CD4-positive, alpha-beta T cell treated with Interleukin-17A for 4 hours (primary cell): ENCODE measurements around the gene CAMTA1.
"Not testable (repeated sequence)": the region's sequence is repeated elsewhere in the genome, so short reads cannot be mapped to it uniquely, and the experiment has no call there.

ENCODE experiments used
- DNase-seq: peaks from one replicate; pipeline ENCODE4 v3.0.0-alpha.2; 2020; ENCODE audit warnings: mixed read lengths

CAMTA1 gene

GRCh38 chr1:7695497-7696117 is 910.4 kb downstream of the CAMTA1 start:
- no peak for DNase-seq

- DNase-seq: no peak
Observed at GRCh38 chr1:7698641-7699040, 913.4 kb downstream of the CAMTA1 start.

- DNase-seq: no peak
Observed at GRCh38 chr1:7702365-7702764, 917.1 kb downstream of the CAMTA1 start.

- peak; percentile 38 for DNase-seq
Observed at GRCh38 chr1:7703321-7704213, 918.3 kb downstream of the CAMTA1 start.

GRCh38 chr1:7704214-7705047 is 919.2 kb downstream of the CAMTA1 start:
- peak; percentile 89 for DNase-seq

- DNase-seq: peak; percentile 64
Observed at GRCh38 chr1:7705048-7705907, 920.0 kb downstream of the CAMTA1 start.

GRCh38 chr1:7705908-7706216 is 920.6 kb downstream of the CAMTA1 start:
- no peak for DNase-seq

- no peak for DNase-seq
Observed at GRCh38 chr1:7707527-7707926, 922.3 kb downstream of the CAMTA1 start.

GRCh38 chr1:7708065-7708464 is 922.8 kb downstream of the CAMTA1 start:
- not testable (repeated sequence) for DNase-seq

- no peak for DNase-seq
Observed at GRCh38 chr1:7710859-7711258, 925.6 kb downstream of the CAMTA1 start.

- DNase-seq: no peak
Observed at GRCh38 chr1:7712731-7713323, 927.6 kb downstream of the CAMTA1 start.

GRCh38 chr1:7716506-7716905 is 931.3 kb downstream of the CAMTA1 start:
- no peak for DNase-seq

- no peak for DNase-seq
Observed at GRCh38 chr1:7717748-7718368, 932.6 kb downstream of the CAMTA1 start.

- DNase-seq: no peak
Observed at GRCh38 chr1:7719468-7720094, 934.3 kb downstream of the CAMTA1 start.

GRCh38 chr1:7721940-7722669 is 936.9 kb downstream of the CAMTA1 start:
- no peak for DNase-seq

- DNase-seq: no peak
Observed at GRCh38 chr1:7722670-7723012, 937.4 kb downstream of the CAMTA1 start.

GRCh38 chr1:7726623-7727022 is 941.4 kb downstream of the CAMTA1 start:
- no peak for DNase-seq

GRCh38 chr1:7727809-7728471 is 942.7 kb downstream of the CAMTA1 start:
- no peak for DNase-seq

GRCh38 chr1:7729761-7730160 is 944.5 kb downstream of the CAMTA1 start:
- no peak for DNase-seq

GRCh38 chr1:7732331-7732730 is 947.1 kb downstream of the CAMTA1 start:
- DNase-seq: no peak
